ENCODE data around the gene ABCA2. TPM values are rescaled to one million over a fixed set of nuclear protein-coding genes. Genes with fewer than 3 reads are reported as not detected.

ABCA2 gene
- total RNA-seq, 1 experiment from 2014 or later = 21.7 TPM

GRCh38 chr9:137011907-137012675 lies 15.9 kb downstream of the ABCA2 start:
- H3K27ac Mint-ChIP-seq (ENCODE audit: low read depth, unreplicated experiment) = no peak overlapping the region
- DNase-seq (ENCODE audit: unreplicated experiment) = no peak
- BruUV-seq (replicated peaks) = no TSS peak
- H3K9me3 Mint-ChIP-seq (ENCODE audit: unreplicated experiment) = no peaks in the 10 kb centered on the region
- CTCF ChIA-PET = no interaction called here
- intact Hi-C loops (cut with micrococcal nuclease) = no loop called here
- H3K36me3 Mint-ChIP-seq (ENCODE audit: insufficient read depth, unreplicated experiment) = peaks cover 20% of the 10 kb centered on the region
- H3K4me1 Mint-ChIP-seq (ENCODE audit: insufficient read depth, unreplicated experiment) = no peaks in the 10 kb centered on the region
- no peaks in the 10 kb centered on the region for H3K27me3 Mint-ChIP-seq (ENCODE audit: insufficient read depth, unreplicated experiment)
- POLR2A ChIA-PET = no interaction called here
- TF ChIP-seq, protein P1, sequence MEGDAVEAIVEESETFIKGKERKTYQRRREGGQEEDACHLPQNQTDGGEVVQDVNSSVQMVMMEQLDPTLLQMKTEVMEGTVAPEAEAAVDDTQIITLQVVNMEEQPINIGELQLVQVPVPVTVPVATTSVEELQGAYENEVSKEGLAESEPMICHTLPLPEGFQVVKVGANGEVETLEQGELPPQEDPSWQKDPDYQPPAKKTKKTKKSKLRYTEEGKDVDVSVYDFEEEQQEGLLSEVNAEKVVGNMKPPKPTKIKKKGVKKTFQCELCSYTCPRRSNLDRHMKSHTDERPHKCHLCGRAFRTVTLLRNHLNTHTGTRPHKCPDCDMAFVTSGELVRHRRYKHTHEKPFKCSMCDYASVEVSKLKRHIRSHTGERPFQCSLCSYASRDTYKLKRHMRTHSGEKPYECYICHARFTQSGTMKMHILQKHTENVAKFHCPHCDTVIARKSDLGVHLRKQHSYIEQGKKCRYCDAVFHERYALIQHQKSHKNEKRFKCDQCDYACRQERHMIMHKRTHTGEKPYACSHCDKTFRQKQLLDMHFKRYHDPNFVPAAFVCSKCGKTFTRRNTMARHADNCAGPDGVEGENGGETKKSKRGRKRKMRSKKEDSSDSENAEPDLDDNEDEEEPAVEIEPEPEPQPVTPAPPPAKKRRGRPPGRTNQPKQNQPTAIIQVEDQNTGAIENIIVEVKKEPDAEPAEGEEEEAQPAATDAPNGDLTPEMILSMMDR (IDR thresholded peaks at IDR 0.05; ENCODE audit: unreplicated experiment) = no peak
- H3K4me3 Mint-ChIP-seq (ENCODE audit: unreplicated experiment) = no peak overlapping the region

DNA sequence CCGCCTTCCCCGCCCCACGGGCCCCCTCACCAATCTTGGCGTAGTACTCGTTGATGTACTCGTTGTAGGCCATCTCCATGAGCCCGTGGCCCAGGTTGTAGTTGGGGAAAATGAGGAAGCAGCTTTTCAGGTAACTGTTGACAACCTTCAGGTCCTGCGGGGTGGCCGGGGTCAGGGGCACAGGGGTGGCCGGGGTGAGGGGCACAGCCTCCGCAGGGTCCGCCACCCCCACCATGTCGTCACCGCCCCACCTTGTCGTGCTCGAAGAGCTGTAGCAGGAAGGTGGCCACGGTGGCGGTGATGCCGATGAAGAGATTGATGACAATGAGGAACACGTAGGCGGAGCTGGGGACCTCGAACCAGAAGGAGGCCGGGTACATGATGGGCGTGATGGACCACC lies 16.9 kb downstream of the ABCA2 start:
- POLR2A ChIA-PET = interaction anchor here (0.6 kb wide), 1 partner anchor 59 kb away, joined by 5 read pairs; the partner anchor contains the start of gene SAPCD2
- H3K27ac Mint-ChIP-seq (ENCODE audit: low read depth, unreplicated experiment) = no peak overlapping the region

DNA sequence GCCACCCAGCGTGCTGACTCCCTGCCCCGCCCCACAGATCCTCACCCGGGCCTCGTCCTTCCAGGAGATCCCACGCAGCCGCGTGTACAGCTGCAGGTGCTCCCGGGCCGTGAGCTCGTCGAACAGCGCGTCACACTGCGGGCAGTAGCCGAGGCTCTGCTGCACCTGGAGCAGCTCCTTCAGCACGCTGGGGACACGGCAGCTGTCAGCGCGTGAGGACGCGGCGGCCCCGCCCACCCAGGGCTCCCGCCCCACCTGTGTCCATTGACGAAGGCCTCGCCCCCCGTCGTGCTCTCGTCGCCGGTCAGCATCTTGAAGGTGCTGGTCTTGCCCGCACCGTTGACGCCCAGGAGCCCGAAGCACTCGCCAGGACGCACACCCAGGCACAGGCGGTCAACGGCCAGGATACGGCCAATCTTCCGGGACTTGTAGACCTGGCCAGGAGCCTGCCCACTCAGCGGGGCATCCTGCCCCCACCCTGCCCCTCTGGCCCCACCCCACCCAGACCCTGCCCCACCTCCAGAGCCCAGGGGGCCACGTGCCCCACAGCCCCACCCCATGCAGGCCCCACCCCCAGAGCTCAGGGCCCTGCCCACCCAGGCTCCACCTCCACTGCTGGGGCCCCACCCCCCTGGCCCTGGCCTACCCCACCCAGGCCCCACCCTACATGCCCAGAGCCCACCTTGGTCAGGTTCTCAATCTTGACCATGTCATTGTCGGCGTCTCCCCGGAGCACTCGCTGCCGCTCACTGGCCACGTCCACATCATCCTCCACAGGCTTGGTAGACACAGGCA lies 17.9 kb downstream of the ABCA2 start:
- Mint-ChIP-seq H3K4me3 (ENCODE audit: unreplicated experiment) (no peak overlapping the region), H3K4me1 (ENCODE audit: insufficient read depth, unreplicated experiment) (no peaks in the 10 kb centered on the region), H3K36me3 (ENCODE audit: insufficient read depth, unreplicated experiment) (peaks cover 14% of the 10 kb centered on the region), H3K9me3 (ENCODE audit: unreplicated experiment) (no peaks in the 10 kb centered on the region), H3K27me3 (ENCODE audit: insufficient read depth, unreplicated experiment) (no peaks in the 10 kb centered on the region), H3K27ac (ENCODE audit: low read depth, unreplicated experiment) (no peak overlapping the region)
- no TSS peak for BruUV-seq (replicated peaks)
- CTCF ChIA-PET = interaction anchor here (0.8 to 1.0 kb wide), 2 partner anchors 10 to 19 kb away, joined by 3 to 5 read pairs; no protein-coding TSS in a partner anchor
- POLR2A ChIA-PET = interaction anchor here (0.7 kb wide), 1 partner anchor 598 kb away, joined by 3 read pairs; no protein-coding TSS in a partner anchor
- TF ChIP-seq, protein P1 (IDR thresholded peaks at IDR 0.05; ENCODE audit: unreplicated experiment) = no peak
- intact Hi-C loops (cut with micrococcal nuclease) = no loop called here
- no peak for DNase-seq (ENCODE audit: unreplicated experiment)

More for the DNA sequence above, 16.9 kb downstream of the ABCA2 start:
- Mint-ChIP-seq H3K36me3 (ENCODE audit: insufficient read depth, unreplicated experiment) (peaks cover 14% of the 10 kb centered on the region), H3K4me3 (ENCODE audit: unreplicated experiment) (no peak overlapping the region), H3K4me1 (ENCODE audit: insufficient read depth, unreplicated experiment) (no peaks in the 10 kb centered on the region), H3K9me3 (ENCODE audit: unreplicated experiment) (no peaks in the 10 kb centered on the region), H3K27me3 (ENCODE audit: insufficient read depth, unreplicated experiment) (no peaks in the 10 kb centered on the region)
- no TSS peak for BruUV-seq (replicated peaks)
- TF ChIP-seq, protein P1 (IDR thresholded peaks at IDR 0.05; ENCODE audit: unreplicated experiment) = no peak
- CTCF ChIA-PET = no interaction called here
- DNase-seq (ENCODE audit: unreplicated experiment) = no peak
- intact Hi-C loops (cut with micrococcal nuclease) = no loop called here

- DNase-seq (ENCODE audit: unreplicated experiment) = no peak
- no TSS peak for BruUV-seq (replicated peaks)
- TF ChIP-seq, protein P1 (IDR thresholded peaks at IDR 0.05; ENCODE audit: unreplicated experiment) = no peak
- peaks cover 10% of the 10 kb centered on the region for H3K36me3 Mint-ChIP-seq (ENCODE audit: insufficient read depth, unreplicated experiment)
- no peak overlapping the region for H3K4me3 Mint-ChIP-seq (ENCODE audit: unreplicated experiment)
- intact Hi-C loops (cut with micrococcal nuclease) = no loop called here
- no peaks in the 10 kb centered on the region for H3K27me3 Mint-ChIP-seq (ENCODE audit: insufficient read depth, unreplicated experiment)
- ChIA-PET POLR2A (no interaction called here), CTCF (interaction anchor here (0.8 to 1.0 kb wide), 2 partner anchors 11 to 20 kb away, joined by 3 to 5 read pairs; no protein-coding TSS in a partner anchor)
- H3K4me1 Mint-ChIP-seq (ENCODE audit: insufficient read depth, unreplicated experiment) = no peaks in the 10 kb centered on the region
- no peak overlapping the region for H3K27ac Mint-ChIP-seq (ENCODE audit: low read depth, unreplicated experiment)
- H3K9me3 Mint-ChIP-seq (ENCODE audit: unreplicated experiment) = no peaks in the 10 kb centered on the region
These were observed 18.8 kb downstream of the ABCA2 start for GRCh38 chr9:137009217-137009616.

All from MCF 10A (cell line).